GM18867 (cell line): ENCODE results near the gene ELMO1.

Experiments
- ATAC-seq: cut with Tn5 transposase; IDR thresholded peaks from one replicate; pipeline ENCODE4 v1.9.1; 2021; ENCODE audit warnings: mild to moderate bottlenecking, moderate library complexity; ENCODE audit not compliant: unreplicated experiment

ELMO1 gene, protein sequence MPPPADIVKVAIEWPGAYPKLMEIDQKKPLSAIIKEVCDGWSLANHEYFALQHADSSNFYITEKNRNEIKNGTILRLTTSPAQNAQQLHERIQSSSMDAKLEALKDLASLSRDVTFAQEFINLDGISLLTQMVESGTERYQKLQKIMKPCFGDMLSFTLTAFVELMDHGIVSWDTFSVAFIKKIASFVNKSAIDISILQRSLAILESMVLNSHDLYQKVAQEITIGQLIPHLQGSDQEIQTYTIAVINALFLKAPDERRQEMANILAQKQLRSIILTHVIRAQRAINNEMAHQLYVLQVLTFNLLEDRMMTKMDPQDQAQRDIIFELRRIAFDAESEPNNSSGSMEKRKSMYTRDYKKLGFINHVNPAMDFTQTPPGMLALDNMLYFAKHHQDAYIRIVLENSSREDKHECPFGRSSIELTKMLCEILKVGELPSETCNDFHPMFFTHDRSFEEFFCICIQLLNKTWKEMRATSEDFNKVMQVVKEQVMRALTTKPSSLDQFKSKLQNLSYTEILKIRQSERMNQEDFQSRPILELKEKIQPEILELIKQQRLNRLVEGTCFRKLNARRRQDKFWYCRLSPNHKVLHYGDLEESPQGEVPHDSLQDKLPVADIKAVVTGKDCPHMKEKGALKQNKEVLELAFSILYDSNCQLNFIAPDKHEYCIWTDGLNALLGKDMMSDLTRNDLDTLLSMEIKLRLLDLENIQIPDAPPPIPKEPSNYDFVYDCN

GRCh38 chr7:37448636-37449361 is at the start of gene ELMO1:
Gene ELMO1 (minus strand): TSS chr7:37448864. CDS start chr7:37342690, 106,174 bp downstream.
- ATAC-seq = peak; percentile 96

- no peak for ATAC-seq
Observed at GRCh38 chr7:37497576-37497975, 48.9 kb upstream of the ELMO1 start.

- ATAC-seq = no peak
Observed at GRCh38 chr7:37495574-37496184, 47.0 kb upstream of the ELMO1 start.

GRCh38 chr7:37494926-37495325 is 46.3 kb upstream of the ELMO1 start:
- peak; percentile 51 for ATAC-seq

DNA sequence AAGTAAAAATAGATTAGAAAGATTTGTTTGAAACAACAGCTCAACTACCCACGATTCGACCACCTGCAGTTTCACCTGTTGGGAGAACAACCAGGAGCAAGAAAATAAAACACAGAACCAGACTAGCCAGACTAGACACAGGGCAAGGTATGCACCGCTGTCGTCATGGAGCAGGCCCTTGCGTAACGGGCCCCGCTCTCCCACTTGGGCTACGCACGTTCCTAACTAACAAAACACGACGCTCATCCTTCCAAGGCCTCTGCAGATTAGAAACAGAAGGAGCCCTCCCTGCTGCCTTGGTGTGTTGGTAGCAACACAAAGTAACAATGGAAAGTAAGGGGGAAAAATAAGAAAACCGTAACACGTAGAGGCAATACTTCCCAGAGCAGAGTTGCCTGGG is 45.1 kb upstream of the ELMO1 start:
- ATAC-seq = no peak

DNA sequence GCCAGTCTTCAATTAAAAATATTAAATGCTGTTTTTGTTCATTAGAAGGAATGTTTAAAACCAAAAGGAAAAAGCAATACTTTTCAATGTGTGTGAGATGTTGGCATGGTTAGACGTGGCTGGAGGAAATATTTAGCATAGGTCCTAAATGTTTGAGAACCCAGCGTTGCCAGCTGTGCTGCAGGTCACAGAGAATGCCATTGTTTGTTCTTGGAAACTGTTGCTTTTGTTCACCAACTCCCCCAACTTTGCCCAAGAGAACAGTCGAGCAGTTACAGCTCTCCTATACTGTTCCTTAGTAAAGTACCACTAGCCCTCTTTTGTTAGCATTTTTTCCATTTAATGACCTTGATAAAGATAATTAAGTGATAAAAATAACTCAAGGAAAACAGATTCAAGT is 44.5 kb upstream of the ELMO1 start:
- ATAC-seq = no peak

DNA sequence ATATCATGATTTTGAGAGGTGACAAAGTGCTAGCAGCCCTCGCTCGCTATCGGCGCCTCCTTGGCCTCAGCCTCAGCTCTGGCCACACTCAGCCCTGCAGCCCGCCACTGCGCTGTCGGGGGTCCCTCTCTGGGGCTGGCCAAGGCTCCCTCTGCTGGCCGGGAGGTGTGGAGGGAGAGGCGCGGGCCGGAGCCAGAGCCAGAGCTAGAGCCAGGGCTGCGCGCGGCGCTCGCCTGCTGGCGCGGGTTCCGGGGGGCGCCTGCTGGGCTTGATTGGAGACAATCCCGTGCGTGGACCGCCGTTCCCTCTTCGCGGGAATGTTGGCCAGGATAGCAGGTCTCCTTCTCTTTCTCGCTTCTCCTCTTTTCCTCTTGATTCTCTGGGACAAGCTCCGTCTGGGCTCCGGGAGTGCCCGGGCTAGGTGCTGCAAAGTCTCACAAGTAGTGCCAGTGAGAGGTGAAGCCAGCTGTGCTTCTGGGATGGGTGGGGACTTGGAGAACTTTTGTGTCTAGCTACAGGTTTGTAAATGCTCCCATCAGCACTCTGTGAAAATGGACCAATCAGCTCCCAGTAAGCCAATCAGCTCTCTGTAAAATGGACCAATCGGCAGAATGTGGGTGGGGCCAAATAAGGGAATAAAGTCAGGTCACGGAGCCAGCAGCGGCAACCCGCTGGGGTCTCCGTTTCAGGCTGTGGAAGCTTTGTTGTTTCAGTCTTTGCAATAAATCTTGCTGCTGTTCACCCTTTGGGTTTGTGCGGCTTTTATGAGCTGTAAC is 43.4 kb upstream of the ELMO1 start:
- no peak for ATAC-seq

- ATAC-seq = no peak
Observed at GRCh38 chr7:37489703-37490102, 41.0 kb upstream of the ELMO1 start.

- no peak for ATAC-seq
Observed at GRCh38 chr7:37488163-37488764, 39.6 kb upstream of the ELMO1 start.

- no peak for ATAC-seq
Observed at GRCh38 chr7:37484426-37485073, 35.9 kb upstream of the ELMO1 start.

DNA sequence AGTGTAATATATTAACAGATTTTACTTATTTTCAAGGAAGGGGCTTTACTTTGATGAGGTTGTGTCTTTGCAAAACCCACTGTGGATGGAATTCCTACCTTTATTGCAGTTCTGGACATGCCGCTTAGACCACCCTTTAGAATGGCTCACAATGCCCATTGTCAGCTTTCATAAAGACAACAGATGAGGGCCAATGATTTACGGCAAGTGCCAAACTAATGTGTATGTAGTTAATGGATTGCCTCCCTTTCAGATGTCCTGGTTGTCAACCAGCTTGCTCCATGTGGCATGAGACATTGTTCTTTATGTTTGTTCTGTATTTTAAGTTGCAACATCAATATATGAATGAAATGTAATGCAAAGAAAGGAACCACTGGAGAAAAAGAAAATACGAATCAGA is 35.0 kb upstream of the ELMO1 start:
- ATAC-seq = no peak

GRCh38 chr7:37482953-37483352 is 34.3 kb upstream of the ELMO1 start:
- no peak for ATAC-seq

DNA sequence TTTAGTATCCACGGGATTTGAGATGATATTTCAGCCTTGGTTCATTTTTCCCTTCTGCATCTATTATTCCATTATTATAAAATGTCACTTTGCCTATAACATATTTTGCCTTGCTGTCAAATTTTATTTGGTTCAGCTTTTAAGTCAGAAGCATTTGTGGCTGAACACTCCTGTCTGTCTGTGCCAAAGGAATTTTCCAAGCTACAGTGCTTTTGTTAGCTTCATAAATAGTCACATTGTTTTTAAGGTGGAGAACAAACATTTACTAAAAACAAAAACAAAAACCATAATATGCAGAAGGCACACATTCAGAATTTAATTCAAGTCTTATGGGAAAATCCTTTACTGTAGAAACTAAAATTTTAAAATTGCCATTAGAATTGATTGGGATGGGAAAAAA is 33.8 kb upstream of the ELMO1 start:
- no peak for ATAC-seq

DNA sequence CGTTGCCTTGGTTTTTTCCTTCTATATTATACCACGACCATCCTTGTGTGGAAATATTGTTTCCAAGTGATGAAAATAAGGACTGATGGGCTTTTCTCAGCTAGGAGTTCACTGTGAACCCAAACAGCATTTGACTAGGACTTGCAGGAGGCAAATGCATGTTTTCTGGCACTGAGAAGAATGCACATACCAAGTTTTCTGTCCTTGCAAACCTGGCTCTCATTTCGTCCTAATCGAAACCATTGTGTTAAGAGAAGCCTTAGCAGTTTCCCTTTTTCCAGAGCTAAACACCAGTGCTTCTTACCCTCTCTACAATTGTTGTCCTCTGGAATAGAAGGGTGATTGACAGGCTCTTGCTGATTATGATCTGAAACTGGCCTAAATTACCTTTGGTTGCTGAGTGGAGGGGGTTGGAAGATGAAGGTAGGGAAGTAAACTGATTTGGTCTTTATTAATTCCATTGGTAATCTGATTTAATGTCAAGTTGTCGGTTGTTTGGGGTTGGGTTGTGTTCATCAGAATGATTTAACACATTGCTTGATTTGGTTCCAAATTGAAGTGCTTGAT is 33.1 kb upstream of the ELMO1 start:
- ATAC-seq = no peak

DNA sequence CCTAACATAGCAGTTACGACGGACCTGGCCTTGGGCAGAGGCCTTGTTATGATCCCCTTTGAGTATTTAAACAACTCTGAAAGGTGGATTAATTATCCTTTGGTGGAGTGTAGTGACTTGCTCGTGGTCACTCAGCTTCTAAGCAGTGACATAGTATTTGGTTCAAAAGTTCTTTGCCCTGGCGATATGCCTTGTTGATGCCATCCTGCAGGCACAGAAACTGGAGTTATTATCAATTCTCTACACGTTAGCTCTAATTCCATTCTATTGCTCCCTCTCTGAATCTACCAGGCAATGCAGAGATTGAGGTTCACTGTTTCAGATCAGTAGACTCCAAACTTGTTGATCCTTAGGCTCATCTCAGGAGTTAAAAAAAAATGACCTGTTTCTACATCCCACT is 32.5 kb upstream of the ELMO1 start:
- no peak for ATAC-seq

- ATAC-seq = no peak
Observed at GRCh38 chr7:37480041-37481031, 31.7 kb upstream of the ELMO1 start.

DNA sequence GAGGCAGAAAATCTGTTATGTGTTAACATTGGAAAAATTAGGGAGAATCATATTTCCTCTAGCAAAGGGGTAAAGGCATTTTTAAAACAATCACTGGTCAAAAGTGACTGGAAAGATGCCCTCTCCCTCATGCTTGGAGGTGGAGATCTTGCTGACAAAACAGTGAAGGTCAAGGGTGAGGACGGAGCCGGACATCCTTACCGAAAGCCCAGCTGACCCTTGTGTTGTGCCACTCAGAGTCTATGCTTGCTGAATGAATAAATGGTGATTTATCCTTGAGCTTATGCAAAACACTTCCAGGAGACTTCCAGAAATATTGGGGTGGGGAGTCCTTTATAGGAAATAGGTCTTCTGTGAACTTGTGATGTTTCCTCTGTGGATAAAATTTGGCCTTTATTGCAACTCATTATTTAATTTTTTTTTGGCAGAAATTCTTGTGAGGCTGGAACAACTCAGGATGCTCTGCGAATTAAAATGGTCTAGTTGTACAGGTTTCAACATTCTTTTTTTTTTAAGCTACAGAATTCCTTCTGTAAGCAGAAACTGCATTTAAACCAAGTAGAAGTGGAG is 28.3 kb upstream of the ELMO1 start:
- no peak for ATAC-seq

DNA sequence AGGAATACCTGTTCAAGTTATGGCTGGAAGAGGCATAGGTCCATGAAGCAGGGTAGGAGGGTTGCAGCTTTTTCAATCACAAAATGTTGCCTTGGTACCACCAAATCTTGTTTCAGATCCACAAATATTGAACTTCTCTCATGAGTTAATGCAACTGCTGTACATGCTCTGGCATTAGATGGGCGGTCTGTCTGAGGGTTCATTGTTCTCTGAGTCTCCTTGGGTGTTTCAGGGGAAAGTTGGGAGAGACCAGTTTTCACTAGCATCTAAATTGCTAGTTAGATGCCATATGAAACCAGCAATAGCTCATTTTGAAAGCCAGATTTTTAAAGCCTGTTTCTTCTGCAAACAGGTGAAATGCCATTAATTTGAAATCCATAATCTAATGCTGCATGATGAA is 27.8 kb upstream of the ELMO1 start:
- ATAC-seq = no peak
